ENCODE results near the gene C5orf22. TPM values are rescaled to one million over a fixed set of nuclear protein-coding genes. Genes with fewer than 3 reads are reported as not detected.

C5orf22 gene
- polyA plus RNA-seq, 2 of the 4 experiments (the other 2 are of a cell fraction), result 12.8 to 29.4 TPM

- Histone ChIP-seq H3K4me1 (no peaks in the 10 kb centered on the region), H3K27ac (no peak overlapping the region), H3K9me3 (no peaks in the 10 kb centered on the region), H3K4me3 (no peak overlapping the region), H3K4me2 (no peak overlapping the region)
- WGBS (ENCODE audit: missing lambda C conversion rate), result 86% methylated on average over 2 of the region's 2 CpGs
- ATAC-seq (no peak), DNase-seq (ENCODE audit: low read depth in 1 of 2, low spot score in 1 of 2) (no peak), FAIRE-seq (no peak)
- CTCF ChIA-PET, result interaction anchor here (1.4 kb wide), 1 partner anchor 10 kb away, joined by 3 read pairs; no protein-coding TSS in a partner anchor
- POLR2A ChIA-PET, result no interaction called here
- TF ChIP-seq EHMT2 (IDR thresholded peaks at IDR 0.05; ENCODE audit: low read depth) (no peak), BCL3 (IDR thresholded peaks at IDR 0.05) (no peak), MAX (IDR thresholded peaks at IDR 0.05) (no peak), SMC3 (IDR thresholded peaks at IDR 0.05) (no peak), HOXB5 (CRISPR knock-in tag; IDR thresholded peaks at IDR 0.05) (no peak), PBX3 (IDR thresholded peaks at IDR 0.05) (no peak), CEBPB (IDR thresholded peaks at IDR 0.05) (no peak), FOXS1 (CRISPR knock-in tag; IDR thresholded peaks at IDR 0.05) (no peak), GATA3 (IDR thresholded peaks at IDR 0.05; ENCODE audit: borderline replicate concordance) (no peak), MAFK (IDR thresholded peaks at IDR 0.05; ENCODE audit: partially characterized antibody) (no peak), KDM1A (IDR thresholded peaks at IDR 0.05; ENCODE audit: low read depth) (no peak), E2F6 (IDR thresholded peaks at IDR 0.05; ENCODE audit: borderline replicate concordance, low read depth) (no peak), TFCP2L1 (CRISPR knock-in tag; IDR thresholded peaks at IDR 0.05) (no peak), POLR2A (IDR thresholded peaks at IDR 0.05; ENCODE audit: low read length) (no peak), HDAC2 (IDR thresholded peaks at IDR 0.05) (no peak), HES2 (IDR thresholded peaks at IDR 0.05) (no peak), SREBF2 (IDR thresholded peaks at IDR 0.05) (no peak), RCOR1 (IDR thresholded peaks at IDR 0.05; ENCODE audit: low read depth, low read length) (no peak), CTCF (IDR thresholded peaks at IDR 0.05) (no peak), RFX5 (IDR thresholded peaks at IDR 0.05) (no peak)
Observed at GRCh38 chr5:31496301-31496700, 35.8 kb upstream of the C5orf22 start.

- CTCF ChIA-PET, result interaction anchor here (1.4 kb wide), 1 partner anchor 9 kb away, joined by 3 read pairs; no protein-coding TSS in a partner anchor
- TF ChIP-seq POLR2A (IDR thresholded peaks at IDR 0.05; ENCODE audit: low read length), result no peak
- no peak for TF ChIP-seq EHF (CRISPR knock-in tag; IDR thresholded peaks at IDR 0.05)
- TF ChIP-seq HES2 (IDR thresholded peaks at IDR 0.05), result no peak
- no peak for TF ChIP-seq ATOH8 (CRISPR knock-in tag; IDR thresholded peaks at IDR 0.05; ENCODE audit: low read depth)
- no peak for TF ChIP-seq KDM1A (IDR thresholded peaks at IDR 0.05; ENCODE audit: low read depth)
- no peak for TF ChIP-seq MAFK (IDR thresholded peaks at IDR 0.05; ENCODE audit: partially characterized antibody)
- no peak for TF ChIP-seq TFCP2L1 (CRISPR knock-in tag; IDR thresholded peaks at IDR 0.05)
- POLR2A ChIA-PET, result no interaction called here
- 0 out of 6 replicates have a peak, but pooled peaks of 1 of the 2 experiments have one; percentile 19 for ATAC-seq
- no peak for DNase-seq (ENCODE audit: low read depth in 1 of 2, low spot score in 1 of 2)
- Histone ChIP-seq H3K4me1 (no peaks in the 10 kb centered on the region), H3K9me3 (no peaks in the 10 kb centered on the region), H3K4me2 (no peak overlapping the region), H3K27ac (no peak overlapping the region), H3K4me3 (no peak overlapping the region)
- no peak for FAIRE-seq
- WGBS (ENCODE audit: missing lambda C conversion rate), result 96% methylated on average over 6 of the region's 6 CpGs
Observed at GRCh38 chr5:31496891-31497290, 35.2 kb upstream of the C5orf22 start.

Measured in A549 (cell line).